ENCODE results near the gene MALRD1.

GRCh38 chr10:19133992-19134391 lies 85.4 kb downstream of the MALRD1 start:
- TF ChIP-seq CTCF (IDR thresholded peaks at IDR 0.05) (no peak), POLR2A (IDR thresholded peaks at IDR 0.05) (no peak)

Data from body of pancreas (tissue), 4 donors.